SHP77 (cell line): ENCODE results near the gene WDR27.
"Not testable (repeated sequence)": the region's sequence is repeated elsewhere in the genome, so short reads cannot be mapped to it uniquely, and the experiment has no call there.

Experiments used
- DNase-seq, 2 experiments: peaks; one replicate each; lab custom pipeline; 2025; lab: John Stamatoyannopoulos, UW

The WDR27 gene

DNA sequence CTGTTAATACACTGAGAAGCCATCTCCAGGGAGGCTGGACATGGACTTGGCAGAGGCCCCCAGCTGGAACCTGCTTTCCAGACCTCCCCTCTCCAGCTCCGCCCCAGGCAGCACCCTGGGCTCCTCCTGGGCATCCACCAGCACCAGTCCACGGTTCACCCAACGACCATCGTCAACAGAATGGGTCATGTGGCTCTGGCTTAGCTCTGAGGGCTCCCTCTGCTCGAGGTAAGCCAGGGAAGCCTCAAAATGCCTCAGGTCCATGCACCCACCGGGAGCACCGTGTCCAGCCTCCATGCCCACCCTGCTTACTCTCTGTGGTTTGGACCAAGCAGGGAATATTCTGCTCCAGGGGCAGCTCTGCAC is 40.5 kb downstream of the WDR27 start:
- DNase-seq, result no peak

DNA sequence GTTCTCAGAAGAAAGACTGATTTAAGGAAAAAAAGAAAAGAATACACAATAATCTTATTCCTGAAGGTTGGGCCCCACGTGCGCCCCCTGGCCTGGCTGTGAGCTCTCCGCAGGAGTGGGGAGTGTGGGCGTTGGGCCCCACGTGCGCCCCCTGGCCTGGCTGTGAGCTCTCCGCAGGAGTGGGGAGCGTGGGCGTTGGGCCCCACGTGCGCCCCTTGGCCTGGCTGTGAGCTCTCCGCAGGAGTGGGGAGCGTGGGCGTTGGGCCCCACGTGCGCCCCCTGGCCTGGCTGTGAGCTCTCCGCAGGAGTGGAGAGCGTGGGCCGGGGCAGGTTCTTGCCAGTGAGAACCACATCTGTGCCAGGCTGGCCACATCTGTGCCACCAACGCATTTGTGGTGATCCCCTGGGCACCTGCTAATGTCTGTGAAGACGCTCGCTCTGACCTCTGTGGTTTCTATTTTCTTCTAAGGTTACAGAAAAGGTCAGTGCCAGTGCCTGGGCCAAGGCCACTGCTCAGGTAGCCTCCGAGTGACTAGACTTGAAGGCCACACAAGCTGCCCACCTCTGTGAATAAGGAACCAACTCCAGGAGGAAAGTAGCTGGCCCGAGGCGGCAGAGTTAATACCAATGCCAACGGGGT is 41.0 kb downstream of the WDR27 start:
- no peak for DNase-seq

DNA sequence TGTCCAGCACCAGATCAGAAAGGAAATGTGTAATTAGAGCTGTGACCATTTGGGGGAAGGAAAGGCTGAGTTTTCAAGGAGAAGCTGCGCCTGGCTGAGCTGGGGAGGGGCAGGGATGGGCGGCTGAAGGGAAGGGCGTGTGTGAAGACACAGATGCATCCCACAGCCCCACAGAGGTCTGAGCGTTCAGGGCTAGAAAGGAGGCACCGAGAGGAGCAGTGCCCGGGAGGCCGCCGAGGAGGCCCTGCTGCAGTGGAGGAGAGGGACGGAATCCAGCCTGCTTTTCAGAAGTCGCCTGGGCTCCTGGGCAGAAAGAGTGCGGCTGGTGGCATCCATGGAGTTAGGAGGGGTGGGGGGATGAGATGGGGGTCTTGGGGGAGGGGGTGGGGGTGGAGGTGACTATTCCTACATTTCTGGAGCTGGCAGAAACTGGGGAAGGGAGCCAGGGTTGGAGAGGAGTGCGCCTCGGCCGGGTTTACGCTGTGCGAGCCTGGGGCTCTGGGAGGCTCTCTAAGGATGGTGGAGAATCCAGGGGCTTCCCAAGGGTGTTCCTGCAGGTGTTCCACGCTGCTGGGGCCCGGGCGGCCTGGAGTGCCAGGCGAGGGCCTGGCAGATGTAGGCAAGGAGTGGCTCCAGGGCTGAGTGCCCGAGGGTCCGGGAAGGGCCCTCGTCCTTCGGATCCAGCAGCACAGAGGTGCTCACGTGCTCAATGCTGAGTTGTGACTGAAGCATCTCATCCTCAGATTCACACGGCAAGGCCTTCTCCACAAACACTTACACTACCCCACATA is 41.8 kb downstream of the WDR27 start:
- DNase-seq, result no peak

DNA sequence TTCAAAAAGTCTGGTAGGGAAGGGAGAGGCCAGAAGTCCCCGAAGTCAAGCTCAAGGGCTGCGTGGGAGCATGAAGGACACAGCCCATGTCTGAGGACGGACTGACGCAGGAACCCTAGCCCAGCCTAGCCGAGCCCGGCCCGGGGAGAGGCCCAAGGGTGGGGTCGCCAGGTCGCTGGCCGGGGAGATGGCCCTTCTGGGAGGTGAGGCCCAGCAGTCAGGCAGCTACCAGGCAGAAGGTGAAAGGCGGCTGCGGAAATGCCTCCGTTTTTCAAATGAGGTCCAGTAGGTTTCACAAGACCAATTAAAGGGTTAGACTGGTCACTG is 44.6 kb downstream of the WDR27 start:
- DNase-seq, result no peak

DNA sequence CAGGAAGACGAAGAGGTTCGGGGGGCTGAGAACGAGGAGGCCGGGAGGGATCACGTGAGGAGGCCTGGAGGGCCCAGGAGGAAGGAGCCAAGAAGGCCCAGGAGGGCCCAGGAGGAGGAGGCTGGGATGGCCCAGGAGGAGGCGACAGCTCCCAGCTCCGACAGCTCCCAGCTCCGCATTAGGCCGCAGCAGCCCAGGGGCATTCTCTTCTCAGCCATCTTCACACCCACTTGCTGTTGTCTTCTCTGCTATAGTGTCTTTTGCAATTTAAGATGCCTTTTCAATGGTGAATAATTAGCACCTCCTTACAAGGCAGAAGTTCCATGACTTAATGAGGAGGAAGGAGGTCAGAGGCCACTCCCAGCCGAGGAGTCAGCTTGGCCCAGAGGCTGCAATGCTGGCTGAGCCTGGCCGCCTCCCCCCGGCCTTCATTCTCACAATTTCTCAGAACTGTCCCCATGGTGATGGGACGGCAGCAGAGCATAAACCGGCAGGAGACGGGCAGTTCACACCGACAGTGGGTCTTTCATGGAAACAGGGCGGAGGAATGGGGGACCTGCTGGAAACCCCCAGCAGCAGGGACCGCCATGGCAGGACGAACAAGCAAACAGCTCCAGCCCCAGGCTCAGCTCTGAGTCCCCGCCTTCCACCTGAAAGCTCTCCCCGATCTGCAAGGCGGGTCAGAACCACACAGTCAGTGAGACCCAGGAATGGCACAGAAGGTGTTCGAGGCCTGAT is 45.1 kb downstream of the WDR27 start:
- no peak for DNase-seq

DNA sequence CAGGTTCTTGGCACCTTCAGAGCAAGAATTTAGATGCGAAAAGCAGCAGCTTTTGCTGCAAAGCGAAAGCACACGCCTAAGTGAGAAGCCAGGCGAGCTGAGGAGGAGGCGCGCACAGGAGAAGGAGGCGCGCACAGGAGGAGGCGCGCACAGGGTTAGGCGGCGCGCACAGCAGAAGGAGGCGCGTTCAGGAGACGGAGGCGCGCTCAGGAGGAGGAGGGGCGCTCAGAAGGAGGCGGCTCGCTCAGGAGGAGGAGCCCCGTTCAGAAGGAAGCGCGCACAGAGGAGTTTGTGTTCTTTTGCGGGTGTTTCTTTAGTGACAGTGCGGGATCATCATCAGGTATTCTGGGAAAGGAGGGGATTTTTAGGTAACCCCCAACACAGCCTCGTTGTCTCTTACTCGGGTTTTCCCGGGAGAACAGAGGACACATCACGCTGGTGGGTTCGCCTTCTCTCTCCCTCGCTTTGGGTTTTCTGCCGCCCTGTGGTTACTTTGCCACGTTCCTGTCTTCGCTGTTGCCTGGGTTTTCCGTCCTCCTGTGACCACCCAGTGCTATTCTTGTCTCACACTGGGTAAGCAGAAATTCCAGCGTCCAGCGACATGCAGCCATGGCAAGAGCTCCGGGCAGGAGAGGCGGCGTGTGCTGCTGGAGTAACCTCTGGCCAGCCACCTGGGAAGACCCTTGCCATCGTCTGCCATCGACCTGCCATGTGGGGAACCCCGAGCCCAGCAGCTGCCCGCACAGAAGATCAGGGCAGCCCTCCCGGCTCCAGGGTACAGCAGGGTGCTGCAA is 47.0 kb downstream of the WDR27 start:
- no peak for DNase-seq

DNA sequence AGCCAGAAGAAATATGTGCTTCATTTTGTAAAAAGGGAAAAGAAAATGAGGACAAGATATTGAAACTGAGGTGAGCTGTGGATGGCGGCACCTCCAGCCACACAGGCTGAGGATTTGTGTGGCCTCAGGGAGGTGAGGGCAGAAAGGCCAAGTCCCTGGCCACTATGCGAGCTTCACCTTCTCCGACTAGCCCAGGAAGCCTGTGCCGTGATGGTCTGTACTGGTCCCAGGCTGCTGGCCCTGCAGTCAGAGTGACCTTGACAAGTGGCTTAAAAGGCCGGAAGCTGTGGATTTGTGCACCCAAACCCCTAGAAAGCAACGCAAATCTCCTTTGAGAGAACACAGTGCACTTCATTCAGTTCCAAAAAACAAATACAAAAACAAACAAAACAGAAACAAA is 48.1 kb downstream of the WDR27 start:
- DNase-seq, result no peak

DNA sequence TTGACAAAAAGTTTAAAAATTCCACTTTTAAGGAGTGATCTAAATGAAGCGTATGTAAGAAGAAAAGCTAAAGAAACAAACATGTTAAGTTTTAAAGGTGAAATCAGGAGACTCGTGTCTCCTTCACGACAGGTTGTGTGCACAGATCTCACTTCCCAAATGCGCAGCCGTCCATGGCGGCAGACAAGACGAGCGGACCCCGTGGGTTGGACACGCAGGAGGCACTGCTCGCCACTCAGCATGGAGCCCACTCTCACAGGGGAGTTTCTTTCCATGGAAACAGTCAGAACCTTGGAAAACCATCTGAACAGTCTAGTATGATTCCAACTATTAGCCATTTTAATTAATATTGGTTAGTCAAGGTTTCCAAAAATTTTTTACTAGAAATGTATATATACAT is 48.9 kb downstream of the WDR27 start:
- no peak for DNase-seq

DNA sequence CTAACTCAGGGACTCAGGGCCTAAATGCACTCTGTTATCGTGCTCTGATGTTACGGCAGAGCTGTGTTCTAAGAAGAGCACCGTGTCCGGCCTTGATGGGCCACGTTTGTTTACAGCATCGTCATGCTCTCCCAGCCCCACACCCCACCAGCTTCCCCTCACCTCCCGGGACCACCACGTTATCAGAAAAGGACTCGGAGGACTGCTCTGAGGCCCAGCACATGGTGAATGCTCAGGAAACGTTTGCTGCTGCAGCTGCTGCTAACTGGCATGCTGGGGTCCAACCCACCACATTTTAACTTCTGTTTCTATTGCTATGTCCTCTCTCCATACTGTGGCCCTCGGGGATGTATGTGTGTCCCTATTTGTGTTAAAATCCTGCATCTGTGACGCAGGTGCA is 50.3 kb downstream of the WDR27 start:
- no peak for DNase-seq

DNA sequence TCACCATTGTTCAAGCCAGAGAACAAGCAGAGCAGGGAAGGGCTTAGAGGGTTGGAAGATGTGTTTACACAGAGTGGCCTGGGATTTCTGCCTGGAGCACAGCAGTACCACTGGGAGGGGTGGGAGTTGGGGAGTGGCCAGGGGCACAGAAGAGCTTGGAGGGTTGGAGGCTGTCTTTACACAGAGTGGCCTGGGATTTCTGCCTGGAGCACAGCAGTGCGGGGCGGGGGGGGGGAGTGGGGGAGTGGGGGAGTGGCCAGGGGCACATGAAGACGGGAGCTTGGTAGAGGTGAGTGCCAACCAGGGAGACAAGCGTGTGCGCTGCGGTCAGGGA is 50.9 kb downstream of the WDR27 start:
- no peak for DNase-seq

DNA sequence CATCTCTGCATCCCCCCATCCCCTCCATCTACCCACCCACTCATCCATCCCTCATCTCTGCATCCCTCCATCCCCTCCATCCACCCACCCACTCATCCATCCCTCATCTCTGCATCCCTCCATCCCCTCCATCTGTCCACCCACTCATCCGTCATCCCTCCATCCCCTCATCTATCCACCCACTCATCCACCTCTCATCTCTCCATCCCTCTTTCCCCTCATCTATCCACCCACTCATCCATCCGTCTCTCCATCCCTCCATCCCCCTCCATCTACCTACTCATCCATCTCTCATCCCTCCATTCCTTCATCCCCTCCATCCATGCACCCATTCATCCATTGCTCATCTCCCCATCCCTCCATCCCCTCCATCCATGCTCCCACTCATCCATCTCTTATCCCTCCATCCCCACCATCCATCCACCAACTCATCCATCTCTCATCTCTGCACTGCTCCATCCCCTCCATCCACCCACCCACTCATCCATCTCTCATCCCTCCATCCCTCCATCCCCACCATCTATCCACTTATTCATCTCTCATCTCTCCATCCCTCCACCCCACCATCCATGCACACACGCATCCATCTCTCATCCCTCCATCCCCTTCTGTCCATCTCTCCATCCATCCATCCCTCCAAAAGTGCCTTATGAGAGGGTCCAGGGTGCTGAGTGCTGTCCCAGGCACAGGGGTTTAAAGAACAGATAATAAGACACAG is 51.4 kb downstream of the WDR27 start:
- DNase-seq, result no peak

DNA sequence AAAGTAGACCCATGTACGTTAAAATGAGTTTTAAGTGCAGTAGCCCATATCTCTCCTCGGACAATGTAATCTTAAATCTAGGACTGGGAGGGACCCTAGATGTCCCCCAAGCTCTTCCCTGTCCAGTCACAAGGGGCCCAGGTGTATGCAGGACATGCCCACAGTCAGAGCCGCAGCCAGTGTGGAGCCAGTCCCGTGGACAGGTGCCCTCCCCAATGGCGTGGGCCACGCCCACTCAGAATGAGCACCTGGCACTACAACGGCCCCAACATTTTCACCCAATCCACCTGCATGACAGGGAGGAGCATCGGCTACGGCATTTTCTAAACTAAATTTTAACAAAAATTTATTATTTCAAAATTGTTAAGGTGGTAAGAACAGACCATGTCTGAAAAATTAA is 53.2 kb downstream of the WDR27 start:
- no peak for DNase-seq

DNA sequence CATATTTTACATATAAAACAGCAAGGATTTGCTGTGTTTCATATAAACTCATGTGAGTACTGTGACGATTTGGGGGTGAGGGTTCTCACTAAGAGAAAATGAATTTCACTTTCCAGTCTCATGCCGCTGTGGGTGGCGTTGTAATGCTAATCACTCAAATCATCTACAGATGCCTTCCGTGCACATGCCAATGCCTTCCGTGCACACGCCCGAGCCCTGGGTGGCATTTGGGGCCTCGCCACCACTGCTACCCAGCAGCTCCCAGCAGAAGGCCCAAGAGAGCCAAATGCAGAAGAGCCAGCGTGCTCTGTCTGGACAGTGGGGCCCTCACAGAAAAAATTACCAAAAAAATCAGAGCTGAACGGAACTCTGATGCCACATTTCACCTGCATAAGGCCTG is 53.7 kb downstream of the WDR27 start:
- DNase-seq, result no peak

DNA sequence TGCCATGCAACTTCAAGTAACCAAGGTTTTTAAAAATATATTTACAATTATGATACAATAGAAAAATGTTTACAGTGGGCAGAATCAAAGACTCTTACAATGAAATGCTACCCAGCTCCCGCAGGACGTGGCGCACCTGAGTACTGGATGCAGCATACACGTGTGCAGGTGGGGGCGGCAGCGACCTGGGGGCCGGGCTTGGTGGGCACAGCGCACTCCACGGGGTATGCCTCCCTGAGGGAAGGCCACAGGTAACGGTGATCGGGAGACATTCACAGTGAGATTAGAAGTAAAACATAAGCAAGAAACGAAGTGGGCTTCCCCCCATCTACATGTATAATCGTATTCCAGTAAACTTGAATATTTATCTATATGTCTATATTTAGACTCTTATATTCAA is 54.2 kb downstream of the WDR27 start:
- no peak for DNase-seq

DNA sequence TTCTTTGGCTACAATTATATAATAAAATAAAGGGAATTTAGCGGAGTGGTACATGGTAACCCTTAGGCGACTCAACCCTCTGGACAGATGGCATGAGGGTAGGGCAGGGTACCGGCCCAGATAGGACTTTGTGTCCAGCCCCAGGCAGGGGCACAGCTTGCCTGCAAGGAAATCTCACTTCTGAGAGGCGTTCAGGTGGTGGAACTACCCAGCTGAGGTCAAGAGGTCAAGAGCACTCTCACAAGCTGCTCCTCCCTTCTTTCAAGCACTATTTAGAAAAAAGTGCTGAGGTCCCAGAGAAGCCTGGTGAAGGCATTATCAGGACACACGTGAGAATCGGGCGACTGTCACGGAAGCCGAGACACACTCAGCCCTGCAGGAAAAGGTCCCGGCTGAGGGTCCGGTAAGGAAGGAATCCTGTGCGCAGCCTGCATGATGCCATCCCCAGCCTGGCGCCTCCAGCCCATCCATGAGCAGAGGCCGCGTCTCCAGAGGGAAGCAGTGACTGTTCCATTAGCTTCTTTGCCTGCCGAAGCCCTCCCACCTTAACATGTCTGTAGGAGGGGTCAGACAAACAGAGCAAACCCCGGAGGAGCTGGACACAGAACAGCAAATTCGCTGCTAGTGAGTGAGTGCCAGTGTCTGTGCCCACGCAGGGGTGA is 54.8 kb downstream of the WDR27 start:
- no peak for DNase-seq

DNA sequence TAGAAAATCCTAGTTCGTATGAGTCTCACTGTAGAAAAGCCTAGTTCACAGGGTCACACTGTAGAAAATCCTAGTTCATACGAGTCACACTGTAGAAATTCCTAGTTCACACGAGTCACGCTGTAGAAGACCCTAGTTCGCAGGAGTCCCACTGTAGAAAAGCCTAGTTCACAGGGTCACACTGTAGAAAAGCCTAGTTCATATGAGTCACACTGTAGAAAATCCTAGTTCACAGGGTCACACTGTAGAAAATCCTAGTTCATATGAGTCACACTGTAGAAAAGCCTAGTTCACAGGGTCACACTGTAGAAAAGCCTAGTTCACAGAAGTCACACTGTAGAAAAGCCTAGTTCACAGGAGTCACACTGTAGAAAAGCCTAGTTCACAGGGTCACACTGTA is 56.4 kb downstream of the WDR27 start:
- DNase-seq, result not testable (repeated sequence)

DNA sequence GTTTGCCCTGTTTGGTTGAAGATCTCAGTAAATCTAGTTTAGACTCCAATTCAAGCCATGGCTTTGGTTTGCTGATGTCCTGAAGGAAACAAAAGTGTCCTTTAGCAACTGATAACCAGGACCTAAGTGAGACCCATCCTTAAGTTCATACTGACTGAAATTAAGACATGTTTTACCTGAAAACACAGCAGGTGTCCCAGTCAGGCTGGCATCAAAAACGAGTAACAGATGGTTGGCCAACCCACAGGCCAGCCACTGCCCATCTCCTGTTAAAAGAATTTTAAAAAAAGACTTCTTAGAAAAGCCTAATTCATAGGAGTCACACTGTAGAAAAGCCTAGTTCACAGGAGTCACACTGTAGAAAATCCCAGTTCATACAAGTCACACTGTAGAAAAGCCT is 58.3 kb downstream of the WDR27 start:
- no peak for DNase-seq

DNA sequence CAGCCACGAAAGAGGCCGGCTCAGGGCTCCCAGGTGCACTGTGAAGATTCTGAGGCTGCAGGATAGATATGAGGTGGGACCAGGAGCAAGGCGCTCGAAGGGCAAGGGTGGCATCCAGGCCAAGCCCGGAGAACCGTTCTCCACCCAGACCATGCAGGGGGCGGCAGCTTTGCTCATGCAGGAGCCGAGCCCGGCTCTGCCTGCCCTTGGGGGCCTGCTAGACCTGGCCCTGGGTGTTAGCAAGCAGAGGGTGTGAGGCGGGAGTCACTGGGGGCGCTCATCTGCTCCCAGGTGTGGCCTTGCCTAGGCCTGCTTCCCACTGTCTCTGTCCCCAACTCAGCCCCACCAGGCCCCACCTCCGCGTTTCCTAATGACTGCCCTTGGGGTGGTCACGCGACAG is 59.4 kb downstream of the WDR27 start:
- DNase-seq, result no peak

DNA sequence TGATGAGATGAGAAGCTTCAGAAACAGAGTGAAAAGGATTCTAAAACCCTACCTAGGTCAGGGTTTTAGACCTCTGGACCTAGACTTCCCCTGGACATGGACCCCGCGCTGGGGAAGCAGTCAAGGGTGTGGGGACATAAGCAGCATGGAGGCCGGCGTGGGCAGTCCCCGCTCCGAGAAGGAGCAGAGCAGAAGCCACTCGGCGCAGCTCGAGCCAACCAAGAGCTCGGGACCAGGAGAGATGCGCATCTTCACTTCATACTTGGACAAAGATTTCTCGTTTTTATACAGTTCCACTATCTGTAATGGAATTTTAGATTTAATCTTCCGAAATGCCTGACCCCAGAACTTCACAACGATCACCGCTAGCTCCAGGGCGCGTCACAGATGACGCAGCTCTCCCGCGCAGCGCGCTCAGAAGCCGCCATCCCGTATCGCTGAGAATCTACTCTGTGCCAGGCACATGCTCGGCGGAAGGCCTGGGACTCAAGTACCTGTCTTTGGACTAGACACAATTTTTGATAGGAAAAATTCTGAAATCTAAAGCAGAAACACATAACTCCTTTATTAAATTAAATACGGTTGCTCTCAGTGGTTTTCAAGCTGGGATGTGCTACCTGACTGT is 60.3 kb downstream of the WDR27 start:
- DNase-seq, result no peak

DNA sequence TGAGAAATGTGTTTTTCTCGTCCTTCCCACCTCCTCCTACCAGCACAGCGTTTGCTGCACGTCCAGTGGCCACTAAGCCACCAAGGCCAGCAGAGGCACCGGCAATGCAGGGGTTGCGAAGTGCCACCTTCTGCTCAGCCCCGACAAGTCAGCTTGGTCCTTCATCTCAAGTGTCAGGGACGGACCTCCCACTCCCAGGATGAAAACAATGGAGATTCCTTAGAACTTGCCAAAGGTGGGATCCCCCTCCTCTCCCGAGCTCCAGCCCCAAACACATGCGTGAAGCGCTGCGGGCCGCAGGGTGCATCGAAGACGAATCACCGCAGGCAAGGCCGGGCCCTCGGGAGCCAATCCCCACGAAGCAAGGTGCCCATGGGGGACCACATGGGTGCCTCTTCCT is 60.8 kb downstream of the WDR27 start:
- DNase-seq, result no peak

DNA sequence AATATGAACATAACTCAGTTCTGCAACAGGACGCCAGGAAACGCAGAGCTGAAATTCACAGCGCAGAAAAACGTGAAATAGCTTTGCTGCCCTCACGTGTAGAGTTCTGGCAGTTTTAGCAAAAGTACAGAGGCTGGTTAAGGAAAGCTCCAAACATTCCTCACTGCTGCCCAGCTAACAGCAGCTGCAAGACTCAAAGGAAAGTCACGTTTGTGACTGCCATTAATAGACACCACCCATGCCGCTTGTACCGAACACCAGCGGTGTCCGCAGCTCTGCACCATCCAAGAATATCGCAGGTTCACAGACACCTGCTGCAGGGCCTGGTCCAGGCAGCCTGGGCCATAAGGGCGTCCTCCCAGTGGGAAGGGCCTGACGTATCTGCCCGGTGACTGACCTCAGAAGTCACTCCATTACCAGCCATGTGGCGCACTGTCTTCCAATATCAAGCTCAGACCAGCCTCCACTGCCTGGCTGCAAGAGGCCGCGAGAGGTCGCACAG is 61.4 kb downstream of the WDR27 start:
- no peak for DNase-seq
